SK-N-SH (cell line): ENCODE data around the gene DGKD. TPM values are rescaled to one million over a fixed set of nuclear protein-coding genes. Genes with fewer than 3 reads are reported as not detected.

ENCODE experiments used
- CTCF ChIA-PET: fragments of 300-600, 350-600 bp; formaldehyde crosslinking; extraction: SDS; loops from one replicate; lab custom pipeline; 2021; lab: Yijun Ruan, JAX
- POLR2A ChIA-PET: fragments of 350-600 bp; sonication (Branson Sonifier 250); formaldehyde crosslinking; extraction: SDS; loops from one replicate; lab custom pipeline; 2020; ENCODE audit warnings: antibody characterized with exemption, inconsistent platforms; lab: Yijun Ruan, JAX
- DNase-seq: peaks from one replicate; pipeline ENCODE4 v3.0.0; 2012
- H2AFZ ChIP-seq: fragments of 200-600 bp; sonication (generic); 2 replicates; pipeline ENCODE4 v1.8.1; 2016; ENCODE audit warnings: antibody characterized with exemption, mild to moderate bottlenecking, low read depth
- H3F3A ChIP-seq: fragments of 200-600 bp; sonication (generic); replicated peaks from 2 replicates; pipeline ENCODE3; 2016; ENCODE audit warnings: antibody characterized with exemption, mild to moderate bottlenecking; ENCODE audit not compliant: insufficient read depth
- H3K27ac ChIP-seq, 2 experiments: fragments of 200-500 bp in 1 of 2; fragments of 200-600 bp in 1 of 2; sonication (Bioruptor generic) in 1 of 2; sonication (generic), shearing (Covaris generic) in 1 of 2; 2 replicates each; pipeline versions ENCODE4 v1.5.1 to v1.6.1; 2014 to 2016; ENCODE audit warnings: low read depth in 2 of 2, inconsistent platforms in 1 of 2, low read length in 1 of 2, mild to moderate bottlenecking in 1 of 2, mixed read lengths in 1 of 2
- H3K27me3 ChIP-seq: fragments of 200-600 bp; sonication (generic), shearing (Covaris generic); 2 replicates; pipeline ENCODE4 v1.6.1; 2016; ENCODE audit warnings: mixed run types; ENCODE audit not compliant: insufficient read depth
- H3K36me3 ChIP-seq, 2 experiments: fragments of 200-500 bp in 1 of 2; fragments of 200-600 bp in 1 of 2; sonication (Bioruptor generic) in 1 of 2; sonication (generic) in 1 of 2; replicated peaks in 1 of 2; 2 replicates each; pipeline versions ENCODE3 to v1.5.1; 2014 to 2016; ENCODE audit warnings: low read length in 1 of 2, mild to moderate bottlenecking in 1 of 2; ENCODE audit not compliant: insufficient read depth in 2 of 2, control insufficient read depth in 1 of 2
- H3K4me1 ChIP-seq, 2 experiments: fragments of 200-500 bp in 1 of 2; fragments of 200-600 bp in 1 of 2; sonication (Bioruptor generic) in 1 of 2; sonication (generic), shearing (Covaris generic) in 1 of 2; 2 replicates each; pipeline versions ENCODE4 v1.5.1 to v1.6.1; 2014 to 2016; ENCODE audit warnings: low read depth in 1 of 2, low read length in 1 of 2, mixed run types in 1 of 2; ENCODE audit not compliant: insufficient read depth in 2 of 2, control insufficient read depth in 1 of 2
- H3K4me2 ChIP-seq: fragments of 200-600 bp; sonication (generic), shearing (Covaris generic); 2 replicates; pipeline ENCODE4 v1.6.1; 2017; ENCODE audit warnings: mixed run types
- H3K4me3 ChIP-seq, 2 experiments: fragments of 200-500 bp in 1 of 2; fragments of 200-600 bp in 1 of 2; sonication (Bioruptor generic) in 1 of 2; sonication (generic), shearing (Covaris generic) in 1 of 2; 2 replicates each; pipeline versions ENCODE4 v1.5.1 to v1.8.1; 2014 to 2016; ENCODE audit warnings: low read depth in 2 of 2, inconsistent platforms in 1 of 2, low read length in 1 of 2, mild to moderate bottlenecking in 1 of 2, mixed read lengths in 1 of 2, moderate library complexity in 1 of 2
- H3K79me2 ChIP-seq: fragments of 200-600 bp; sonication (generic); 2 replicates; pipeline ENCODE4 v1.8.1; 2017; ENCODE audit warnings: mild to moderate bottlenecking; ENCODE audit not compliant: insufficient read depth
- H3K9ac ChIP-seq: fragments of 200-600 bp; sonication (generic); 2 replicates; pipeline ENCODE4 v1.6.1; 2017; ENCODE audit warnings: mixed run types
- H3K9me2 ChIP-seq: fragments of 200-600 bp; sonication (generic); 2 replicates; pipeline ENCODE4 v1.6.1; 2017; ENCODE audit warnings: mixed run types
- H3K9me3 ChIP-seq: fragments of 200-600 bp; sonication (generic); 2 replicates; pipeline ENCODE4 v1.6.1; 2017; ENCODE audit warnings: mixed run types, mild to moderate bottlenecking, moderate library complexity
- H4K20me1 ChIP-seq: fragments of 200-600 bp; sonication (generic); 2 replicates; pipeline ENCODE4 v1.6.1; 2017; ENCODE audit warnings: mild to moderate bottlenecking, mixed run types; ENCODE audit not compliant: insufficient read depth
- EP300 ChIP-seq, 2 experiments: IDR thresholded peaks; 2 replicates each; pipeline versions ENCODE4 v1.4.0 to v1.6.1; 2012; ENCODE audit warnings: borderline replicate concordance in 1 of 2, low read depth in 1 of 2, low read length in 1 of 2
- EZH2phosphoT487 ChIP-seq: fragments of 200-600 bp; sonication (generic); IDR thresholded peaks from 2 replicates; pipeline ENCODE4 v1.6.1; 2017; ENCODE audit warnings: low read depth, mixed run types, mild to moderate bottlenecking, antibody characterized with exemption, moderate library complexity, borderline replicate concordance
- FOSL2 ChIP-seq: IDR thresholded peaks from 2 replicates; pipeline ENCODE4 v1.4.0; 2012; ENCODE audit warnings: low read depth, mild to moderate bottlenecking, moderate library complexity, borderline replicate concordance
- GABPA ChIP-seq: IDR thresholded peaks from 2 replicates; pipeline ENCODE4 v1.4.0; 2012; ENCODE audit warnings: low read depth, mild to moderate bottlenecking
- JUND ChIP-seq: IDR thresholded peaks from 2 replicates; pipeline ENCODE4 v1.4.0; 2012
- POLR2AphosphoS5 ChIP-seq: IDR thresholded peaks from 2 replicates; pipeline ENCODE4 v1.6.1; 2012; ENCODE audit warnings: low read depth, low read length
- RAD21 ChIP-seq: IDR thresholded peaks from 2 replicates; pipeline ENCODE4 v1.6.1; 2012; ENCODE audit warnings: mild to moderate bottlenecking, low read length
- RCOR1 ChIP-seq: fragments of 150-350 bp; IDR thresholded peaks from 2 replicates; pipeline ENCODE4 v1.6.1; 2017; ENCODE audit warnings: antibody characterized with exemption, low read length
- RXRA ChIP-seq: IDR thresholded peaks from 2 replicates; pipeline ENCODE4 v1.4.0; 2012; ENCODE audit warnings: low read depth, mild to moderate bottlenecking, borderline replicate concordance
- TEAD4 ChIP-seq: IDR thresholded peaks from 2 replicates; pipeline ENCODE4 v1.4.0; 2012; ENCODE audit warnings: mild to moderate bottlenecking, borderline replicate concordance; ENCODE audit not compliant: insufficient read depth
- WGBS: methylation state at CpG from one replicate; pipeline ENCODE4 v1.1.6; 2017; ENCODE audit warnings: low lambda C conversion rate; 5-methylcytosine and 5-hydroxymethylcytosine counted together
- polyA plus RNA-seq, 3 experiments: library from polyadenylated mRNA; depleted of rRNA; stranded (reverse); fragments of >200 nt; gene quantifications; 2 replicates each; pipeline ENCODE4 v1.2.3, GENCODE V29; 2012
- TF ChIP-seq, protein P1 (sequence below): IDR thresholded peaks from 2 replicates; pipeline ENCODE4 v1.4.0; 2012; ENCODE audit warnings: low read depth, borderline replicate concordance
- TF ChIP-seq, protein P2 (sequence below): fragments of 150-350 bp; IDR thresholded peaks from 2 replicates; pipeline ENCODE4 v1.6.1; 2016; ENCODE audit warnings: mild to moderate bottlenecking, low read depth, low read length
- TF ChIP-seq, protein P3 (sequence below): fragments of 150-350 bp; IDR thresholded peaks from 2 replicates; pipeline ENCODE4 v1.6.1; 2017; ENCODE audit warnings: antibody characterized with exemption, low read length, low read depth, borderline replicate concordance

Gene DGKD
- polyA plus RNA-seq, 1 of the 3 experiments (the other 2 are of a cell fraction), result 21.7 TPM

DNA sequence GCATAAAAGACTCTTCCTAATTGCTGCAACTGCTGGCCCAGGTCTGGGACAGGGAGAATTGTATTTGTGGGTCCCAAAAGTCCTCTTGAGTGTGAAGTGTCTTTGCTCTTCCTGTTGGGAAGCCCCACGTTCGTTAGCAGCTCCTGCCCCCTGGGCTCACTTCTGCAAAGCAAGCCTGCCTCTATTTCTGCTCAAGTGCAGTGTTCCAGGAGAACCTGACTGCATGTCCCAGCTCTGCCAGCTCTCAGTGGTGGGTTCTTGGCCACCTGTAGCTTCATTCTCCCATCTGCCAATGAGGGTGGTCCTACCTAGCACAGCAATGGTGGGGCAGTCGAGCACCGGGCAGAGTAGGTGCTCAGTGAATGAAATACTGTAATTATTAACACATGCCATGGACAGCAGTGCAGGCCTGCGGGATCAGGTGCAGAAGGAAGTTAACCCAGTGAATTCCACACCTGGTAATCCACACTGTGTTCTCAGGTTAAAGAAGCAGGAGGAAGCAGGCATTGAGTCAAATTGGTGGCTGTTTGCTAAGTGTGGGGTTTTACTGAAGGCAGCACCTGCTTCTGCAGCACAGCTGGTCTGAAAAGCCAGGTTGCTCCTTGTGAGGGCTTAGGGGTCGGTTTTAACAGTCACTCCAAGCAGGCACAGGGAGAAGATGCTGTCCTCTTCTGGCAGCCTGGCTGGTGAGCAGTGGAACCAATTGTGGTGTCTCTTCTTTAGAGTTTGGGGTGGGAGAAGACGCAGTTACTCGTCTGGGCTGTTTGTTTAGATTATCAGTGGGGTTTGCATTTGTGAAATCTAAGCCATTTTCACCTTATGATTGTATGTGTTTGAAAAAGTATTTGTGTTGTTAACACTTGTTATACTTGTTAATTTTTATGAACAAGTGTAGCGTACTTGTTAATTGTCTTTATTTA, 54.3 kb downstream of the DGKD start:
- 87% methylated on average over 9 of the region's 9 CpGs for WGBS
- Histone ChIP-seq H3F3A (peaks cover 23% of the 10 kb centered on the region), H3K9ac (no peak overlapping the region), H4K20me1 (no peaks in the 10 kb centered on the region), H3K9me3 (no peaks in the 10 kb centered on the region), H3K9me2 (no peaks in the 10 kb centered on the region), H3K4me1 (peaks cover 0 to 5% of the 10 kb centered on the region in 2 experiments; a peak in 2 of 4 replicates), H2AFZ (no peak overlapping the region), H3K4me2 (no peak overlapping the region), H3K36me3 (peaks cover 4 to 23% of the 10 kb centered on the region in 2 experiments), H3K27ac (no peak overlapping the region), H3K27me3 (no peaks in the 10 kb centered on the region), H3K4me3 (no peak overlapping the region), H3K79me2 (peaks cover 7% of the 10 kb centered on the region; the same call in 1 of the 2 replicates)
- ChIA-PET POLR2A (no interaction called here), CTCF (interaction anchor here (1.5 kb wide), 1 partner anchor 32 kb away, joined by 3 read pairs; no protein-coding TSS in a partner anchor)
- no peak for TF ChIP-seq EZH2phosphoT487
- no peak for TF ChIP-seq EP300 (IDR thresholded peaks at IDR 0.05; ENCODE audit: borderline replicate concordance in 1 of 2, low read depth in 1 of 2, low read length in 1 of 2)
- TF ChIP-seq FOSL2, result no peak
- no peak for TF ChIP-seq RCOR1
- no peak for TF ChIP-seq TEAD4
- TF ChIP-seq, protein P1, sequence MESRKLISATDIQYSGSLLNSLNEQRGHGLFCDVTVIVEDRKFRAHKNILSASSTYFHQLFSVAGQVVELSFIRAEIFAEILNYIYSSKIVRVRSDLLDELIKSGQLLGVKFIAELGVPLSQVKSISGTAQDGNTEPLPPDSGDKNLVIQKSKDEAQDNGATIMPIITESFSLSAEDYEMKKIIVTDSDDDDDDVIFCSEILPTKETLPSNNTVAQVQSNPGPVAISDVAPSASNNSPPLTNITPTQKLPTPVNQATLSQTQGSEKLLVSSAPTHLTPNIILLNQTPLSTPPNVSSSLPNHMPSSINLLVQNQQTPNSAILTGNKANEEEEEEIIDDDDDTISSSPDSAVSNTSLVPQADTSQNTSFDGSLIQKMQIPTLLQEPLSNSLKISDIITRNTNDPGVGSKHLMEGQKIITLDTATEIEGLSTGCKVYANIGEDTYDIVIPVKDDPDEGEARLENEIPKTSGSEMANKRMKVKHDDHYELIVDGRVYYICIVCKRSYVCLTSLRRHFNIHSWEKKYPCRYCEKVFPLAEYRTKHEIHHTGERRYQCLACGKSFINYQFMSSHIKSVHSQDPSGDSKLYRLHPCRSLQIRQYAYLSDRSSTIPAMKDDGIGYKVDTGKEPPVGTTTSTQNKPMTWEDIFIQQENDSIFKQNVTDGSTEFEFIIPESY, result no peak
- TF ChIP-seq, protein P2, sequence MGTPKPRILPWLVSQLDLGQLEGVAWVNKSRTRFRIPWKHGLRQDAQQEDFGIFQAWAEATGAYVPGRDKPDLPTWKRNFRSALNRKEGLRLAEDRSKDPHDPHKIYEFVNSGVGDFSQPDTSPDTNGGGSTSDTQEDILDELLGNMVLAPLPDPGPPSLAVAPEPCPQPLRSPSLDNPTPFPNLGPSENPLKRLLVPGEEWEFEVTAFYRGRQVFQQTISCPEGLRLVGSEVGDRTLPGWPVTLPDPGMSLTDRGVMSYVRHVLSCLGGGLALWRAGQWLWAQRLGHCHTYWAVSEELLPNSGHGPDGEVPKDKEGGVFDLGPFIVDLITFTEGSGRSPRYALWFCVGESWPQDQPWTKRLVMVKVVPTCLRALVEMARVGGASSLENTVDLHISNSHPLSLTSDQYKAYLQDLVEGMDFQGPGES, result no peak
- no peak for TF ChIP-seq POLR2AphosphoS5
- TF ChIP-seq GABPA, result no peak
- TF ChIP-seq, protein P3, sequence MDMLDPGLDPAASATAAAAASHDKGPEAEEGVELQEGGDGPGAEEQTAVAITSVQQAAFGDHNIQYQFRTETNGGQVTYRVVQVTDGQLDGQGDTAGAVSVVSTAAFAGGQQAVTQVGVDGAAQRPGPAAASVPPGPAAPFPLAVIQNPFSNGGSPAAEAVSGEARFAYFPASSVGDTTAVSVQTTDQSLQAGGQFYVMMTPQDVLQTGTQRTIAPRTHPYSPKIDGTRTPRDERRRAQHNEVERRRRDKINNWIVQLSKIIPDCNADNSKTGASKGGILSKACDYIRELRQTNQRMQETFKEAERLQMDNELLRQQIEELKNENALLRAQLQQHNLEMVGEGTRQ, result no peak
- no peak for TF ChIP-seq JUND
- no peak for TF ChIP-seq RXRA
- no peak for TF ChIP-seq RAD21
- DNase-seq, result no peak
